DMS153 treated with DMSO at 0.1 percent for 48 hours (cell line): Measurements from ENCODE around the gene OLFML2A.
"Not testable (repeated sequence)": the region's sequence is repeated elsewhere in the genome, so short reads cannot be mapped to it uniquely, and the experiment has no call there.

Experiments used
- DNase-seq: peaks from one replicate; lab custom pipeline; 2025; ENCODE audit not compliant: unreplicated experiment; lab: John Stamatoyannopoulos, UW

OLFML2A gene

GRCh38 chr9:124760719-124761118 lies 16.2 kb upstream of the OLFML2A start:
- DNase-seq: no peak

- no peak for DNase-seq
Observed at GRCh38 chr9:124761196-124761595, 15.7 kb upstream of the OLFML2A start.

GRCh38 chr9:124761710-124762109 lies 15.2 kb upstream of the OLFML2A start:
- DNase-seq: no peak

- DNase-seq: no peak
Observed at GRCh38 chr9:124762633-124763032, 14.3 kb upstream of the OLFML2A start.

- DNase-seq: no peak
Observed at GRCh38 chr9:124764774-124765438, 12.0 kb upstream of the OLFML2A start.

GRCh38 chr9:124765439-124765835 lies 11.5 kb upstream of the OLFML2A start:
- no peak for DNase-seq

GRCh38 chr9:124766326-124766725 lies 10.6 kb upstream of the OLFML2A start:
- DNase-seq: no peak

GRCh38 chr9:124766815-124767554 lies 9.9 kb upstream of the OLFML2A start:
- no peak for DNase-seq

- DNase-seq: no peak
Observed at GRCh38 chr9:124767821-124768220, 9.1 kb upstream of the OLFML2A start.

- no peak for DNase-seq
Observed at GRCh38 chr9:124768334-124768733, 8.6 kb upstream of the OLFML2A start.

GRCh38 chr9:124768750-124769548 lies 8.0 kb upstream of the OLFML2A start:
- no peak for DNase-seq

- DNase-seq: no peak
Observed at GRCh38 chr9:124769549-124770358, 7.2 kb upstream of the OLFML2A start.

GRCh38 chr9:124770359-124771020 lies 6.4 kb upstream of the OLFML2A start:
- DNase-seq: no peak

- peak; percentile 98 for DNase-seq
Observed at GRCh38 chr9:124771021-124771866, 5.7 kb upstream of the OLFML2A start, which contains the start of gene NR6A1. Gene NR6A1 (minus strand): TSS chr9:124771311.

GRCh38 chr9:124771867-124772679 lies 4.9 kb upstream of the OLFML2A start:
- DNase-seq: peak; percentile 60

- not testable (repeated sequence) for DNase-seq
Observed at GRCh38 chr9:124772877-124773276, 4.1 kb upstream of the OLFML2A start.

GRCh38 chr9:124773473-124774128 lies 3.3 kb upstream of the OLFML2A start:
- no peak for DNase-seq
